WTC11 (cell line): ENCODE data around the gene JOSD2. TPM values are rescaled to one million over a fixed set of nuclear protein-coding genes. Genes with fewer than 3 reads are reported as not detected.
A peak's percentile ranks its signal among the peaks of the same experiment; 100 is the strongest.

Source experiments
- ATAC-seq: fragments of 200-7000 bp; cut with Tn5 transposase; 2 replicates; pipeline ENCODE4 v1.10.0; 2021; ENCODE audit warnings: mild to moderate bottlenecking, moderate library complexity
- CTCF ChIA-PET: fragments of 300-600 bp; sonication (Branson Sonifier 250); formaldehyde crosslinking; loops from one replicate; lab custom pipeline; 2021; ENCODE audit warnings: antibody characterized with exemption; lab: Charles Lee
- POLR2A ChIA-PET: fragments of 350-600 bp; sonication (Branson Sonifier 250); formaldehyde crosslinking; loops from one replicate; lab custom pipeline; 2021; ENCODE audit warnings: antibody characterized with exemption; lab: Charles Lee
- DNase-seq: peaks from one replicate; pipeline ENCODE4 v3.0.0; 2021; ENCODE audit warnings: low spot score
- H3K27ac Mint-ChIP-seq: 2 replicates; pipeline ENCODE4 v1.8.0; 2021; ENCODE audit warnings: mixed read lengths
- H3K27me3 Mint-ChIP-seq: 2 replicates; pipeline ENCODE4 v1.8.0; 2021; ENCODE audit warnings: low read depth, mild to moderate bottlenecking, moderate library complexity, mixed read lengths
- H3K36me3 Mint-ChIP-seq: 2 replicates; pipeline ENCODE4 v1.8.0; 2021; ENCODE audit warnings: mixed read lengths
- H3K4me1 Mint-ChIP-seq: 2 replicates; pipeline ENCODE4 v1.8.0; 2022; ENCODE audit warnings: mixed read lengths
- H3K4me3 Mint-ChIP-seq: 2 replicates; pipeline ENCODE4 v1.8.0; 2021; ENCODE audit warnings: mild to moderate bottlenecking, moderate library complexity, mixed read lengths
- H3K9me3 Mint-ChIP-seq: 2 replicates; pipeline ENCODE4 v1.8.0; 2021; ENCODE audit warnings: mixed read lengths
- AFF4 ChIP-seq: sonication (generic); formaldehyde crosslinking; IDR thresholded peaks from 2 replicates; pipeline ENCODE4 v1.8.1; 2023; ENCODE audit warnings: mild to moderate bottlenecking, missing genetic modification reagents, borderline replicate concordance
- ARID4B ChIP-seq: sonication (generic); formaldehyde crosslinking; IDR thresholded peaks from 2 replicates; pipeline ENCODE4 v1.8.0; 2023; ENCODE audit warnings: missing genetic modification reagents, mild to moderate bottlenecking, borderline replicate concordance
- CTCF ChIP-seq: fragments of 200-600 bp; IDR thresholded peaks from 2 replicates; pipeline ENCODE4 v1.8.0; 2022; ENCODE audit warnings: antibody characterized with exemption
- ESRRA ChIP-seq: sonication (generic); formaldehyde crosslinking; IDR thresholded peaks from 2 replicates; pipeline ENCODE4 v1.8.1; 2022; ENCODE audit warnings: mild to moderate bottlenecking, missing genetic modification reagents, borderline replicate concordance
- ETV6 ChIP-seq: sonication (generic); formaldehyde crosslinking; IDR thresholded peaks from 2 replicates; pipeline ENCODE4 v1.8.1; 2022; ENCODE audit warnings: mild to moderate bottlenecking, missing genetic modification reagents
- GTF2I ChIP-seq: fragments of 250-450 bp; sonication (Bioruptor Pico); conservative IDR thresholded peaks from 2 replicates; pipeline ENCODE4 v1.4.0; 2021; ENCODE audit warnings: mild to moderate bottlenecking
- HMGXB4 ChIP-seq: sonication (generic); formaldehyde crosslinking; IDR thresholded peaks from 2 replicates; pipeline ENCODE4 v1.8.1; 2023; ENCODE audit warnings: mild to moderate bottlenecking, moderate library complexity, missing genetic modification reagents
- JUN ChIP-seq: sonication (generic); formaldehyde crosslinking; IDR thresholded peaks from 2 replicates; pipeline ENCODE4 v1.8.0; 2023; ENCODE audit warnings: mild to moderate bottlenecking, missing genetic modification reagents
- KAT7 ChIP-seq: sonication (generic); formaldehyde crosslinking; IDR thresholded peaks from 2 replicates; pipeline ENCODE4 v1.8.1; 2023; ENCODE audit warnings: missing genetic modification reagents, mild to moderate bottlenecking, borderline replicate concordance
- MYBL2 ChIP-seq: sonication (generic); formaldehyde crosslinking; IDR thresholded peaks from 2 replicates; pipeline ENCODE4 v1.8.1; 2023; ENCODE audit warnings: mild to moderate bottlenecking, moderate library complexity, missing genetic modification reagents
- NR2C2 ChIP-seq: sonication (generic); formaldehyde crosslinking; IDR thresholded peaks from 2 replicates; pipeline ENCODE4 v1.8.0; 2022; ENCODE audit warnings: mild to moderate bottlenecking, missing genetic modification reagents
- SP1 ChIP-seq: sonication (generic); formaldehyde crosslinking; conservative IDR thresholded peaks from 2 replicates; pipeline ENCODE4 v1.8.1; 2022; ENCODE audit warnings: missing genetic modification reagents
- USF2 ChIP-seq: sonication (generic); formaldehyde crosslinking; IDR thresholded peaks from 2 replicates; pipeline ENCODE4 v1.8.1; 2023; ENCODE audit warnings: mild to moderate bottlenecking, missing genetic modification reagents, moderate library complexity
- ZNF232 ChIP-seq: sonication (generic); formaldehyde crosslinking; IDR thresholded peaks from 2 replicates; pipeline ENCODE4 v1.8.0; 2022; ENCODE audit warnings: mild to moderate bottlenecking, missing genetic modification reagents
- ZNF532 ChIP-seq: fragments of 250-450 bp; sonication (Bioruptor Pico); IDR thresholded peaks from 2 replicates; pipeline ENCODE4 v1.9.0; 2021; ENCODE audit warnings: mild to moderate bottlenecking, borderline replicate concordance
- total RNA-seq: library from RNA; stranded (reverse); gene quantifications from 3 replicates; pipeline ENCODE4 v1.2.3, GENCODE V29; 2021

The JOSD2 gene
- total RNA-seq, 1 experiment from 2014 or later: 4.0 TPM

- peaks cover 10% of the 10 kb centered on the region for H3K36me3 Mint-ChIP-seq
- TF ChIP-seq ESRRA (CRISPR knock-in tag) (no peak), SP1 (CRISPR knock-in tag) (peak; percentile 52; the same call in 1 of the 2 replicates), ETV6 (0 out of 2 replicates have a peak, but pooled peaks have one; percentile 18), KAT7 (CRISPR knock-in tag) (no peak), CTCF (peak; percentile 88), GTF2I (peak; percentile 87), HMGXB4 (CRISPR knock-in tag) (peak; percentile 73), ZNF532 (CRISPR knock-in tag) (peak; percentile 76; the same call in 1 of the 2 replicates), ZNF232 (0 out of 2 replicates have a peak, but pooled peaks have one; percentile 40), NR2C2 (peak; percentile 82)
- peaks cover 8% of the 10 kb centered on the region for H3K27me3 Mint-ChIP-seq
- H3K27ac Mint-ChIP-seq: no peak overlapping the region
- H3K9me3 Mint-ChIP-seq: peaks cover 13% of the 10 kb centered on the region
- DNase-seq (peak; percentile 98), ATAC-seq (peak; percentile 97)
- CTCF ChIA-PET: interaction anchor here (0.6 to 8.5 kb wide), 75 partner anchors 10 to 465 kb away, joined by 3 to 200 read pairs (median 5); partner anchors contain the start of genes C19orf81, CLEC11A, JOSD2 and KCNC3
- POLR2A ChIA-PET: interaction anchor here (0.5 to 1.2 kb wide), 5 partner anchors 18 to 169 kb away, joined by 3 to 5 read pairs (median 3); no protein-coding TSS in a partner anchor
- no peak overlapping the region for H3K4me3 Mint-ChIP-seq
- H3K4me1 Mint-ChIP-seq: 0 out of 2 replicates have a peak, but pooled peaks cover 3% of the 10 kb centered on the region
Observed at GRCh38 chr19:50537769-50538230, 26.8 kb upstream of the JOSD2 start.

GRCh38 chr19:50537306-50537685 is 26.3 kb upstream of the JOSD2 start:
- H3K9me3 Mint-ChIP-seq: peaks cover 18% of the 10 kb centered on the region
- ATAC-seq (no peak; the same call in 1 of the 2 replicates), DNase-seq (no peak)
- peaks cover 13% of the 10 kb centered on the region for H3K27me3 Mint-ChIP-seq
- POLR2A ChIA-PET: interaction anchor here (0.6 to 1.2 kb wide), 3 partner anchors 19 to 168 kb away, joined by 3 to 5 read pairs (median 3); no protein-coding TSS in a partner anchor
- no peak overlapping the region for H3K4me3 Mint-ChIP-seq
- 0 out of 2 replicates have a peak, but pooled peaks cover 3% of the 10 kb centered on the region for H3K4me1 Mint-ChIP-seq
- CTCF ChIA-PET: interaction anchor here (0.7 to 8.5 kb wide), 71 partner anchors 9 to 465 kb away, joined by 3 to 200 read pairs (median 5); partner anchors contain the start of genes C19orf81, CLEC11A, JOSD2 and MYBPC2
- H3K27ac Mint-ChIP-seq: no peak overlapping the region
- peaks cover 15% of the 10 kb centered on the region for H3K36me3 Mint-ChIP-seq
- TF ChIP-seq ARID4B (CRISPR knock-in tag) (no peak), JUN (CRISPR knock-in tag) (no peak), AFF4 (CRISPR knock-in tag) (no peak), MYBL2 (CRISPR knock-in tag) (0 out of 2 replicates have a peak, but pooled peaks have one; percentile 23), USF2 (no peak)
